Fibroblast of lung (primary cell): Measurements from ENCODE around the gene OR8K5. TPM values are rescaled to one million over a fixed set of nuclear protein-coding genes. Genes with fewer than 3 reads are reported as not detected.

Experiments
- DNase-seq, 2 donors: peaks; one replicate each; pipeline versions ENCODE4 v3.0.0 to v3.0.0-alpha.2; 2010; ENCODE audit warnings: low read depth in 2 of 2
- H2AFZ ChIP-seq: 2 replicates; pipeline ENCODE4 v1.5.1; 2012; ENCODE audit warnings: low read length, control low read depth, inconsistent platforms
- H3K27ac ChIP-seq: 2 replicates; pipeline ENCODE4 v1.5.1; 2011; ENCODE audit warnings: low read length, control low read depth; ENCODE audit not compliant: insufficient read depth
- H3K27me3 ChIP-seq: 2 replicates; pipeline ENCODE4 v1.5.1; 2011; ENCODE audit warnings: mild to moderate bottlenecking, low read length; ENCODE audit not compliant: control insufficient read depth, insufficient read depth
- H3K36me3 ChIP-seq: 2 replicates; pipeline ENCODE4 v1.5.1; 2011; ENCODE audit warnings: low read length; ENCODE audit not compliant: control insufficient read depth, insufficient read depth
- H3K4me1 ChIP-seq: 2 replicates; pipeline ENCODE4 v1.5.1; 2011; ENCODE audit warnings: low read length; ENCODE audit not compliant: control insufficient read depth, insufficient read depth; ENCODE audit errors: extremely low read depth
- H3K4me2 ChIP-seq: 2 replicates; pipeline ENCODE4 v1.5.1; 2011; ENCODE audit warnings: low read length, control low read depth; ENCODE audit not compliant: insufficient read depth; ENCODE audit errors: extremely low read depth
- H3K4me3 ChIP-seq, 4 experiments: fragments of 200-600 bp in 1 of 4; sonication (generic) in 1 of 4; replicated peaks in 1 of 4; 2 replicates each; pipeline ENCODE4 v1.5.1; 2011 to 2016; ENCODE audit warnings: low read length in 4 of 4, low read depth in 3 of 4, mild to moderate bottlenecking in 3 of 4, control low read depth in 2 of 4, inconsistent platforms in 1 of 4, mixed read lengths in 1 of 4; ENCODE audit not compliant: insufficient read depth in 1 of 4; ENCODE audit errors: control extremely low read depth in 1 of 4
- H3K79me2 ChIP-seq: 2 replicates; pipeline ENCODE4 v1.5.1; 2012; ENCODE audit warnings: mild to moderate bottlenecking, low read length, inconsistent platforms; ENCODE audit not compliant: control insufficient read depth, insufficient read depth
- H3K9ac ChIP-seq: 2 replicates; pipeline ENCODE4 v1.5.1; 2011; ENCODE audit warnings: mild to moderate bottlenecking, low read length, control low read depth; ENCODE audit not compliant: insufficient read depth
- H3K9me3 ChIP-seq: 2 replicates; pipeline ENCODE4 v1.5.1; 2012; ENCODE audit warnings: low read depth, low read length; ENCODE audit not compliant: control insufficient read depth, insufficient read depth
- H4K20me1 ChIP-seq: 2 replicates; pipeline ENCODE4 v1.5.1; 2011; ENCODE audit warnings: low read length; ENCODE audit not compliant: control insufficient read depth, insufficient read depth; ENCODE audit errors: extremely low read depth
- EZH2 ChIP-seq: IDR thresholded peaks from 2 replicates; pipeline ENCODE4 v1.5.1; 2012; ENCODE audit warnings: low read length, control low read depth, mild to moderate bottlenecking; ENCODE audit errors: missing control alignments
- polyA plus RNA-seq, 2 donors: library from polyadenylated mRNA; depleted of rRNA in 1 of 2; stranded (reverse) in 1 of 2; unstranded in 1 of 2; fragments of >200 nt; gene quantifications; 2 replicates each; pipeline ENCODE4 v1.2.1, GENCODE V29; 2011 to 2012; ENCODE audit warnings: missing spikeins in 1 of 2
- total RNA-seq: library from RNA; depleted of rRNA; stranded (reverse); fragments of >200 nt; gene quantifications from 2 replicates; pipeline ENCODE4 v1.2.1, GENCODE V29; 2014
- TF ChIP-seq, protein P1 (sequence below), 2 donors: IDR thresholded peaks in 1 of 2; conservative IDR thresholded peaks in 1 of 2; 1 replicate in 1 of 2; 2 replicates in 1 of 2; pipeline ENCODE4 v1.5.1; 2011 to 2012; ENCODE audit warnings: low read length in 2 of 2, control low read depth in 1 of 2, inconsistent platforms in 1 of 2, low read depth in 1 of 2, mild to moderate bottlenecking in 1 of 2

Gene OR8K5
- total and polyA plus RNA-seq, 2 donors (not counting 1 experiment from before 2014, with no cell fraction given): not detected

DNA sequence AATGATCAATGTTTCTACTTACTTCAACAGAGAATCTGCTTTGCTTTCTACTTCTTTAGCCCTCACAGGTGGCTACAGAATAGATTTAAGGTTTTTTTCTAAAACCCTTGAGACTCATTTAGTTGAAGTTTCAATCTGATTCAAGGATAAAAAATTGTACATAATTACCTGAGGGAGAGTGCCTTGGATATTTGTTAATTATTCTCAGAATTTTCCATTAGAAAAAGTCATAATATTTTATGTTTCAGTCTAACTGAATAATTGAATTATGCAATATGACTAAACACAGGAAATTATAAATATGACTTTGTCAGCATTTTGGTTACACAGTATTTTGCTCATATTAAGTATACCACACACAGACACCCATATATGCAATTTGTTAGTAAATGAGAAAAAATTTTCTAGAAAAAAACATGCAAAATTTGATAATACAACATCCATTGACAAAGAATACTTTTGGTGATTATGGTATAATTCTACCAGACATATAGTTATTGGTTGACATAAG lies 19.9 kb downstream of the OR8K5 start, which contains the start of gene OR8J3:
Gene OR8J3 (minus strand): TSS at position 51 of the 511 bp plus-strand sequence. CDS start 2,483 bp downstream, outside the sequence.
- TF ChIP-seq, protein P1, sequence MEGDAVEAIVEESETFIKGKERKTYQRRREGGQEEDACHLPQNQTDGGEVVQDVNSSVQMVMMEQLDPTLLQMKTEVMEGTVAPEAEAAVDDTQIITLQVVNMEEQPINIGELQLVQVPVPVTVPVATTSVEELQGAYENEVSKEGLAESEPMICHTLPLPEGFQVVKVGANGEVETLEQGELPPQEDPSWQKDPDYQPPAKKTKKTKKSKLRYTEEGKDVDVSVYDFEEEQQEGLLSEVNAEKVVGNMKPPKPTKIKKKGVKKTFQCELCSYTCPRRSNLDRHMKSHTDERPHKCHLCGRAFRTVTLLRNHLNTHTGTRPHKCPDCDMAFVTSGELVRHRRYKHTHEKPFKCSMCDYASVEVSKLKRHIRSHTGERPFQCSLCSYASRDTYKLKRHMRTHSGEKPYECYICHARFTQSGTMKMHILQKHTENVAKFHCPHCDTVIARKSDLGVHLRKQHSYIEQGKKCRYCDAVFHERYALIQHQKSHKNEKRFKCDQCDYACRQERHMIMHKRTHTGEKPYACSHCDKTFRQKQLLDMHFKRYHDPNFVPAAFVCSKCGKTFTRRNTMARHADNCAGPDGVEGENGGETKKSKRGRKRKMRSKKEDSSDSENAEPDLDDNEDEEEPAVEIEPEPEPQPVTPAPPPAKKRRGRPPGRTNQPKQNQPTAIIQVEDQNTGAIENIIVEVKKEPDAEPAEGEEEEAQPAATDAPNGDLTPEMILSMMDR (conservative IDR thresholded peaks at IDR 0.05 in 1 of 2, IDR thresholded peaks at IDR 0.05 in 1 of 2; ENCODE audit: low read depth in 1 of 2, low read length in 2 of 2): no peak
- no peak for TF ChIP-seq EZH2
- Histone ChIP-seq H3K9ac (no peak within 1 kb of the TSS), H4K20me1 (no peaks in the 10 kb centered on the region), H3K4me3 (no peak within 1 kb of the TSS), H3K27me3 (no peaks in the 10 kb centered on the region), H3K9me3 (no peaks in the 10 kb centered on the region), H3K79me2 (no peaks in the 10 kb centered on the region), H2AFZ (no peak within 1 kb of the TSS), H3K4me1 (no peaks in the 10 kb centered on the region), H3K27ac (no peak within 1 kb of the TSS), H3K4me2 (no peak within 1 kb of the TSS), H3K36me3 (no peaks in the 10 kb centered on the region)
- DNase-seq: no peak

DNA sequence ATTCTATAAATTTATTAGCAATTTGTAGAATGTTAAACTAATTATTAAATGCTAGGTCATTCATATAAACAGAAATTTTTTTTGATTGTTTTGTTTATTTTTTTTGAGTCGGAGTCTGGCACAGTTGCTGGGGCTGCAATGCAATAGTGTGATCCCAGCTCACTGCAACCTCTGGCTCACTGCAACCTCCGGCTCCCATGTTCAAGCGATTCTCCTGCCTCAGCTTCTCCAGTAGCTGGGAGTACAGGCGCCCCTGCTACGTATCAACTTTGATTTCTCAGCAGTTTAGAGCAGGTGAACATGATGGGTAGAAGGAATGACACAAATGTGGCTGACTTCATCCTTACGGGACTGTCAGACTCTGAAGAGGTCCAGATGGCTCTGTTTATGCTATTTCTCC lies 38.0 kb downstream of the OR8K5 start, which contains the start of gene OR8H3:
Gene OR8H3 (plus strand): TSS at position 301 of the 400 bp plus-strand sequence. CDS start 0 bp downstream, at position 301.
- Histone ChIP-seq H3K4me1 (no peaks in the 10 kb centered on the region), H3K79me2 (no peaks in the 10 kb centered on the region), H3K9me3 (no peaks in the 10 kb centered on the region), H4K20me1 (no peaks in the 10 kb centered on the region), H2AFZ (no peak within 1 kb of the TSS), H3K36me3 (no peaks in the 10 kb centered on the region), H3K9ac (no peak within 1 kb of the TSS), H3K4me3 (no peak within 1 kb of the TSS), H3K27me3 (no peaks in the 10 kb centered on the region), H3K27ac (no peak within 1 kb of the TSS), H3K4me2 (no peak within 1 kb of the TSS)
- TF ChIP-seq, protein P1 (conservative IDR thresholded peaks at IDR 0.05 in 1 of 2, IDR thresholded peaks at IDR 0.05 in 1 of 2; ENCODE audit: low read depth in 1 of 2, low read length in 2 of 2): no peak
- no peak for TF ChIP-seq EZH2
- no peak for DNase-seq

Other genes starting within 250 kb of the OR8K5 start
- not detected in 2 replicates for gene OR5W2, start 245.7 kb downstream of the OR8K5 start, total RNA-seq
- gene OR5W2, start 245.7 kb downstream of the OR8K5 start, polyA plus RNA-seq: not detected in 2 replicates
- gene OR5I1, start 223.9 kb downstream of the OR8K5 start, total RNA-seq: not detected in 2 replicates
- gene OR5I1, start 223.9 kb downstream of the OR8K5 start, polyA plus RNA-seq: not detected in 2 replicates
- not detected in 2 replicates for gene OR10AG1, start 190.4 kb downstream of the OR8K5 start, total RNA-seq
- gene OR10AG1, start 190.4 kb downstream of the OR8K5 start, polyA plus RNA-seq: not detected in 2 replicates
- gene OR5F1, start 165.7 kb downstream of the OR8K5 start, total RNA-seq: not detected in 2 replicates
- not detected in 2 replicates for gene OR5F1, start 165.7 kb downstream of the OR8K5 start, polyA plus RNA-seq
- not detected in 2 replicates for gene OR5AS1, start 132.7 kb downstream of the OR8K5 start, total RNA-seq
- gene OR5AS1, start 132.7 kb downstream of the OR8K5 start, polyA plus RNA-seq: not detected in 2 replicates
- gene OR8I2, start 67.0 kb downstream of the OR8K5 start, total RNA-seq: under 0.01 TPM in 1 of 2 replicates, not detected in the other
- gene OR8I2, start 67.0 kb downstream of the OR8K5 start, polyA plus RNA-seq: not detected in 2 replicates
- not detected in 2 replicates for gene OR8H2, start 56.6 kb downstream of the OR8K5 start, total RNA-seq
- not detected in 2 replicates for gene OR8H2, start 56.6 kb downstream of the OR8K5 start, polyA plus RNA-seq
- not detected in 2 replicates for gene OR8H3, start 37.9 kb downstream of the OR8K5 start, total RNA-seq
- not detected in 2 replicates for gene OR8H3, start 37.9 kb downstream of the OR8K5 start, polyA plus RNA-seq
- gene OR8J3, start 20.1 kb downstream of the OR8K5 start, total RNA-seq: not detected in 2 replicates
- not detected in 2 replicates for gene OR8J3, start 20.1 kb downstream of the OR8K5 start, polyA plus RNA-seq
- not detected in 2 replicates for gene OR5J2, start 16.3 kb upstream of the OR8K5 start, total RNA-seq
- gene OR5J2, start 16.3 kb upstream of the OR8K5 start, polyA plus RNA-seq: not detected in 2 replicates
- gene OR5T2, start 73.9 kb upstream of the OR8K5 start, total RNA-seq: not detected in 2 replicates
- gene OR5T2, start 73.9 kb upstream of the OR8K5 start, polyA plus RNA-seq: not detected in 2 replicates
- not detected in 2 replicates for gene OR5T3, start 91.9 kb upstream of the OR8K5 start, total RNA-seq
- gene OR5T3, start 91.9 kb upstream of the OR8K5 start, polyA plus RNA-seq: not detected in 2 replicates
- not detected in 2 replicates for gene OR5T1, start 113.8 kb upstream of the OR8K5 start, total RNA-seq
- not detected in 2 replicates for gene OR5T1, start 113.8 kb upstream of the OR8K5 start, polyA plus RNA-seq
- not detected in 2 replicates for gene OR8H1, start 131.9 kb upstream of the OR8K5 start, total RNA-seq
- not detected in 2 replicates for gene OR8H1, start 131.9 kb upstream of the OR8K5 start, polyA plus RNA-seq
- not detected in 2 replicates for gene OR8K3, start 154.8 kb upstream of the OR8K5 start, total RNA-seq
- gene OR8K3, start 154.8 kb upstream of the OR8K5 start, polyA plus RNA-seq: not detected in 2 replicates
- not detected in 2 replicates for gene OR8K1, start 185.7 kb upstream of the OR8K5 start, total RNA-seq
- gene OR8K1, start 185.7 kb upstream of the OR8K5 start, polyA plus RNA-seq: not detected in 2 replicates
- not detected in 2 replicates for gene OR8J1, start 194.0 kb upstream of the OR8K5 start, total RNA-seq
- gene OR8J1, start 194.0 kb upstream of the OR8K5 start, polyA plus RNA-seq: not detected in 2 replicates
- gene OR8U1, start 215.3 kb upstream of the OR8K5 start, total RNA-seq: not detected in 2 replicates
- gene OR8U1, start 215.3 kb upstream of the OR8K5 start, polyA plus RNA-seq: not detected in 2 replicates